Astrocyte of the spinal cord (primary cell): ENCODE measurements around the gene TARS1.

ENCODE experiments used
- DNase-seq: peaks from one replicate; pipeline ENCODE4 v3.0.0; 2011; ENCODE audit warnings: low read depth, low spot score
- H3K4me3 ChIP-seq: 2 replicates; pipeline ENCODE4 v1.5.1; 2011; ENCODE audit warnings: low read depth, mild to moderate bottlenecking, low read length, moderate library complexity
- in situ Hi-C: cut with HindIII; loops from 2 replicates; pipeline ENCODE4 v1.10.0; 2017; ENCODE audit warnings: low sequenced_read_pairs
- TF ChIP-seq, protein P1 (sequence below): IDR thresholded peaks from 2 replicates; pipeline ENCODE4 v1.5.1; 2012; ENCODE audit warnings: low read depth, mild to moderate bottlenecking, low read length, inconsistent platforms

TARS1 gene

DNA sequence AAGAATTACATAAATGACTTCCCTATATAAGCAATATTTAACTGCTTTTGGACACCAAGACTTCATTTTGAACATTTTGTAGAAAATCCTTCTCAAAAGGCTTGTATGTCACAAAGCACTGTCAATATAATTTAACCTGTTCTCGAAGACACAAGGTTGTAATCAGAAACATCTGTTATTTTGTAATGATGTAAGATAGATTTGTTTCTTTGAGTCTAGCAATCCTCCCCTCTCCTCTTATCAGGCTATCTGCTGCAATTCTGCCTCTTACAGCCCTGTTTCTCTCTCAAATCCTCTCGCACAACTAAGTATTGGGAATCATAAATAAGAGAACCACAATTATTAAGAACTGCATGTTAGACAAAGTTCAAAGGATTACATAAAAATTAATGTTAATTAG is 18.6 kb upstream of the TARS1 start:
- DNase-seq: no peak
- in situ Hi-C loops: no loop called here
- H3K4me3 ChIP-seq: no peak overlapping the region
- TF ChIP-seq, protein P1, sequence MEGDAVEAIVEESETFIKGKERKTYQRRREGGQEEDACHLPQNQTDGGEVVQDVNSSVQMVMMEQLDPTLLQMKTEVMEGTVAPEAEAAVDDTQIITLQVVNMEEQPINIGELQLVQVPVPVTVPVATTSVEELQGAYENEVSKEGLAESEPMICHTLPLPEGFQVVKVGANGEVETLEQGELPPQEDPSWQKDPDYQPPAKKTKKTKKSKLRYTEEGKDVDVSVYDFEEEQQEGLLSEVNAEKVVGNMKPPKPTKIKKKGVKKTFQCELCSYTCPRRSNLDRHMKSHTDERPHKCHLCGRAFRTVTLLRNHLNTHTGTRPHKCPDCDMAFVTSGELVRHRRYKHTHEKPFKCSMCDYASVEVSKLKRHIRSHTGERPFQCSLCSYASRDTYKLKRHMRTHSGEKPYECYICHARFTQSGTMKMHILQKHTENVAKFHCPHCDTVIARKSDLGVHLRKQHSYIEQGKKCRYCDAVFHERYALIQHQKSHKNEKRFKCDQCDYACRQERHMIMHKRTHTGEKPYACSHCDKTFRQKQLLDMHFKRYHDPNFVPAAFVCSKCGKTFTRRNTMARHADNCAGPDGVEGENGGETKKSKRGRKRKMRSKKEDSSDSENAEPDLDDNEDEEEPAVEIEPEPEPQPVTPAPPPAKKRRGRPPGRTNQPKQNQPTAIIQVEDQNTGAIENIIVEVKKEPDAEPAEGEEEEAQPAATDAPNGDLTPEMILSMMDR: no peak

DNA sequence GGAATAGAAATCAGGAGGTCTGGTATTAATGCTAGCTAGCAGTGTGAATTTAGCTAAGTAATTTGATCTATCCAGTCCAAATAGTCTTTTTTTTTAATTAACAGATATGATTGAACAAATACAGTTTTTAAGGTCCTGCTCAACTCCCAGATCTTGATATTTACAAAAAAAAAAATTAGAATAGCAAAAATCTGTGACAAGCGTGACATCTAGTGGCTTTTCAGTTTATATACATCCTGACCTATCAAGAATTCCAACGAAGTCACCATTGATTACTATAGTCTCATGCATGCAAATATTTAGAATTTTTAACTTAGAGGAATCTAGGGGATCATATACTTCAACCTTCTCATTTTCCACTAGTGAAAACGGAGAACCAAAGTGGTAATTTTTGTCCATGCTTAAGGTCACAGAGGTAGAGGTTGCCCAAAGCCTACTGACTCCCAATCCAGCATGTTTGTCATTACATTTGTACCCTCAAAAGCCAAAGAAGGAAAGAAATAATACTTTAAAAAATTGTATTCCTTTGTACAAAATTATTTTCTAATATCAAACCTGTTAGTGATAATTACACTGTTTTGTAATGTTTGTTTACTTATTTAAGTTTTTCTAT is 17.6 kb upstream of the TARS1 start:
- in situ Hi-C loops: no loop called here
- no peak overlapping the region for H3K4me3 ChIP-seq
- TF ChIP-seq, protein P1: peak; percentile 28
- DNase-seq: peak; percentile 76

DNA sequence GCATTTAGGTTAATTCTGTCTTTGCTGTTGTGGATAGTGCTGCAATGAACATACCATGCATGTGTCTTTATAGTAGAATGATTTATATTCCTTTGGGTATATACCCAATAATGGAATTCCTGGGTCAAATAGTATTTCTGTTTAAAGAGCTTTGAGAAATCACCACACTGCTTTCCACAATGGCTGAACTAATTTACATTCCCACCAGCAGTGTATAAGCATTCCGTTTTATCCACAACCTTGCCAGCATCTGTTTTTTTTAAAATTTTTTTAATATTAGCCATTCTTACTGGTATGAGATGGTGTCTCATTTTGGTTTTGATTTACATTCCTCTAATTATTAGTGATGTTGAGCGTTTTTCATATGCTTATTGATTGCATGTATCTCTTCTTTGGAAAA is 15.5 kb upstream of the TARS1 start:
- TF ChIP-seq, protein P1: no peak
- H3K4me3 ChIP-seq: no peak overlapping the region
- in situ Hi-C loops: no loop called here
- no peak for DNase-seq

DNA sequence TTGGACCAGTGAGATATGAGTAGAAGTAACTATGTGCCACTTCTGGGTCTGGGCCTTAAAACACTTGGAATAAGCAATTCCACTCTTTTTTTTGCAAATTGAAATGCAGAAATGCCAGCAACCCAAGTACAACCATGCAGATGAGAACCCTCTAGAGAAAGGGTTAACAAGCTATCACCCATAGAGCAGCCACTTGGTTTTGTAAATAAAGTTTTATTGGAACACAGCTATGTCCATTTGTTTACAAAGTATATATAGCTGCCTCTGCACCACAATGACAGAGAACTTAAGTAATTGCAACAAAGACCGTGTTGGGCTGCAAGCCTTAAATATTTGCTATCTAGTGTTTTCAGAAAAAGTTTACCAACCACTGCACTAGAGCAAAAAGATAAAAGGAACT is 9.8 kb upstream of the TARS1 start:
- no peak for DNase-seq
- in situ Hi-C loops: no loop called here
- no peak overlapping the region for H3K4me3 ChIP-seq
- TF ChIP-seq, protein P1: no peak

DNA sequence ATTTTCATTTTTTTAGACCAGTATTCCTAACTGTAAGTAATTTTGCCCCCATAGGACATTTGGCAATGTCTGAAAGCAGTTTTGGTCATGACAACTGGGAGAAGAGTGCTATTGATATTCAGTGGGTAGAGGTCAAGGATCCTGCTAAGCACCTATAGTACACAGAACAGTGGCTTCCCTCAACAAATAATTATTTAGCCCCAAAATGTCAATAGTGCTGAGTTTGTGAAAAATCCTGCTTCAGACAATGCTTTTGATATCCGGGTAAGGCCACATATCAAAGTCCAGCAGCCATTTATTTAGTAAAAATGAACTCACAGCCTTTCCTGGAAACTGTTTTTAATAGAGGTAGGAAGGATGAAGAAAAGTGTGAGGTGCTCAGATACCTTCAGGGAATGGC is 8.1 kb upstream of the TARS1 start:
- DNase-seq: no peak
- no peak overlapping the region for H3K4me3 ChIP-seq
- TF ChIP-seq, protein P1: no peak
- in situ Hi-C loops: no loop called here

DNA sequence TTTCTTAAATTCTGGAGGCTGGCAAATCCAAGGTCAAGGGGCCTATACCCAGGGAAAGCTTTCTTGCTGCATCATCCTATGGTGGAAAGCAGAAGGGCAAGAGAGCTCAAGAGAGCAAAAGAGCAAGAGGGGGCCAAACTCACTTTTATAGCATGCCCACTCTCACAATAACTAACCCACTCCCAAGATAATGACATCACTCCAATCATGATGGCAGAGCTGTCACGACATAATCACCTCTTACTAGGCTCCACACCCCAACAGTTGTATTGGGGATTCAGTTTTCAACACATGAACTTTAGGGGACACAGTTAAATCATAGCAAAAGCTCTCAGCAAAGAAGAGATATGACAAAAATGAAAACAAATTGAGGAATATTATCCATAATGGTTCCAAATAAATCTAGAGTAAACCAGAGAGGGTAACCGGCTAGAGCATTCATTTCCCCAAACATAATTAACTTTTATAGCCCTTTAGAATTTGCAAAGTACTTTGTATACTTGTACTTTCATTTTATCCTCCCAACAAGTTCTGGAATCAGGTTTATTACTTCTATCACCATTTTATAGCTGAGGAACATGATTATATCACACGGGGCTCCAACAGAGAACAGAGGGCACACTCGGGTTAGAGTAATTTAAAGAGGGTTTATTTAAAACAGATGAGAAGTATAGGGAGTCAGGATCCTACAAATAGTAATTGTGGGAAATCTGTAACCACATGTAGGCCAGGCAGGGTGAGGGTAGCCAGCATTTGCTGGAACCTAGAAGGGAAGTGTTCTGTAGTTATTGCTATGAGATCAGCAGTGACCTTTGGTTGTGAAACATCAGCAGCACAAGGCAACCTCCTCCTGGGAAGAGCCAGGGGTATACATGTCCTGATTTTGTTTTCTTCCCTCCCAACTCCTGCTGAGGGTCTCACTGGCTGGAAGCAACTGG is 7.2 kb upstream of the TARS1 start:
- TF ChIP-seq, protein P1: no peak
- H3K4me3 ChIP-seq: no peak overlapping the region
- in situ Hi-C loops: no loop called here
- peak; percentile 74 for DNase-seq
